Measurements from ENCODE around the gene CDKN2AIPNL.

The CDKN2AIPNL gene, protein sequence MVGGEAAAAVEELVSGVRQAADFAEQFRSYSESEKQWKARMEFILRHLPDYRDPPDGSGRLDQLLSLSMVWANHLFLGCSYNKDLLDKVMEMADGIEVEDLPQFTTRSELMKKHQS

DNA sequence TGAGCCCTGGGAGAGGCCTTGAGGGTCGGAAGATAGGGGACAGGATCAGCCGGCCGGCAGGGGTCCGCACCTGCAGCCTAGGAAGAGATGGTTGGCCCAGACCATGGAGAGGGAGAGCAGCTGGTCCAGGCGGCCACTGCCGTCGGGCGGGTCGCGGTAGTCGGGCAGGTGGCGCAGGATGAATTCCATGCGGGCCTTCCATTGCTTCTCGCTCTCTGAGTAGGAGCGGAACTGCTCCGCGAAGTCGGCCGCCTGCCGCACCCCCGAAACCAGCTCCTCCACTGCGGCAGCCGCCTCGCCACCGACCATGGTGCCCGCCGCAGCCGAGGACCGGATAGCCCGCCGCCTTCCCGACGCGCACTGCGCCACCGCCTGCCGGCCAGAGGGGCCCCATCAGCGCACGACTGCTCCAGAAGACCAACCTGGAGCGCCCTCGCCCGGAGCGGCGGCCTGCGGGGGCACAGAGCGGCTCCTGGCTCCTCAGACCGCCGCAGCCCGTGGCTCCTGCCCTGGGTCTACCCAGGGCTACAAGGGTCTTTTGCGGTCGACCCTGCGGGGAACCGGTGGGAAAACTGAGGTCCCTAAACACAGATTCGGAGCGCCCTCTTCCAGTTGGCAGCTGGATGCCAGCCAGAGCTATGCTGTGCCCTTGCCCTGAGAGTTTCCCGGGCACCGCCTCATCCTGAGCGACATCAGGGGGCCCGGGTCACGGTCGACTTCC lies at the start of gene CDKN2AIPNL:
Gene CDKN2AIPNL (minus strand): TSS at position 336 of the 721 bp plus-strand sequence. CDS start 27 bp downstream, at position 309.
- DNase-seq, result peak; percentile 93
- peaks cover 34% of the 10 kb centered on the region for H3K4me1 Mint-ChIP-seq
- H3K4me3 Mint-ChIP-seq, result peak within 1 kb of the TSS; percentile 95
- peaks cover 10% of the 10 kb centered on the region for H3K36me3 Mint-ChIP-seq
- peaks cover 3% of the 10 kb centered on the region for H3K27me3 Mint-ChIP-seq
- CTCF ChIA-PET, result interaction anchor here (0.7 to 3.6 kb wide), 20 partner anchors 14 to 228 kb away, joined by 3 to 14 read pairs (median 5); partner anchors contain the start of genes JADE2 and UBE2B
- H3K9me3 Mint-ChIP-seq, result no peaks in the 10 kb centered on the region
- peak within 1 kb of the TSS; percentile 82 for H3K27ac Mint-ChIP-seq

DNA sequence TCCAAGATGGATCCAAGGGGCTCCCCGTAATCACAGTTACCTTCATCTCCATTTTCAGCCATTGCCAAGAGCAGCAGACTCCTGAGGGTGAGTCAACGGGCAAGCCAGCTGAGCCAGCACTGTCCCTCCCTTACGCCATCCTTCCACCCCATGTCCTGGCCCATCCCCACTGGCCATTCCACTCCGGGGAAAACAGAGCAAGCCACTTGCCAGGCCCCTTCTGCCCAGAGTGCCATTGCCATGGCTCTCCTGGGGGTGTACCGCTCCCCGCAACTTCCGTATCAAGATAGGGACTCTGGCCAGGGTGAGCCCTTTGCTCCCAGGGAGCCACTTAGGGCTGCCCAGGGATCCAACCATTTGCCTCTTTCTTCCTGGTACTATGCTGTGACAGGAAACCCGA lies 48.9 kb upstream of the CDKN2AIPNL start:
- no peaks in the 10 kb centered on the region for H3K9me3 Mint-ChIP-seq
- no peaks in the 10 kb centered on the region for H3K36me3 Mint-ChIP-seq
- H3K27me3 Mint-ChIP-seq, result peaks cover 61% of the 10 kb centered on the region
- H3K4me3 Mint-ChIP-seq, result no peak overlapping the region
- no peak overlapping the region for H3K27ac Mint-ChIP-seq
- no peak for DNase-seq
- CTCF ChIA-PET, result no interaction called here
- H3K4me1 Mint-ChIP-seq, result peaks cover 3% of the 10 kb centered on the region

DNA sequence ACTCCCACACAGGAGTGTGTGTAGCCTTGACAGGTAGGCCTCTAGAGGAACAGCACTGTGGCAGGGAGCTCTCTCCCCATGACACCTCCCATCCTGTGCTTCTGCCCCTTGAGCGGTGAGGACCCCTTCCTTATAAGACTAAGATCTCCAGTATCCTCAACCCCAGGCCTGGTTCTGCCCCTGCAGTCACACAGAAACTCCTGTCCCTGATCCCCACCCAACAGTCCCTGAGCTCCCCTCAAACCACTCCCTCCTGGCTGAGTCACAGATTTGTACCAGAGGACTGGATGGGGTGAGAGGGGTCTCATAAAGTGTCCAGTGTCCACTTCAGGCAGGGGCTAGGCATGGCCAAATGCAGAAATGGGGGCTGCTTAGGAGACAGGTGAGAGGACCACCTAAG lies 47.8 kb upstream of the CDKN2AIPNL start:
- Mint-ChIP-seq H3K36me3 (no peaks in the 10 kb centered on the region), H3K9me3 (no peaks in the 10 kb centered on the region), H3K27ac (no peak overlapping the region), H3K4me1 (no peaks in the 10 kb centered on the region), H3K4me3 (no peak overlapping the region), H3K27me3 (peaks cover 53% of the 10 kb centered on the region)
- DNase-seq, result no peak
- CTCF ChIA-PET, result no interaction called here

DNA sequence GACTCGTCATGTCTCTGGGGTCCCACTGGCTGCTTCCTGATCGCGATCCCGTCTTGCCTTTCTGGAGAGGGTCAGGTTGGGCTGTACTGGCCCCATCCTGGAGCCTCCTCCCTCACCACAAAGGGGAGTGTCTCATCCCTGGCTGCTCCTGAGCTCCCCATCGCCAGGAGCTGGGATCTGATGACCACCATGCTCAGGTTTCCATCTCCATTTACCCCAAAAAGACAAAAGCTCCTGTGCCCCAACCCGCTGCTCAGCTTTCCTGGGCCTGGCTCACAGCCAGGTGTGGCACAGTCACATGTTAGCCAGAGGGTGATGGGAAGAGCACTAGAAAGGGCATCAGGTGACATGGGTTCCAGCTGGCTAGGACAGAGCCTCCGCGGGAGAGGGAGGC lies 47.3 kb upstream of the CDKN2AIPNL start:
- CTCF ChIA-PET, result no interaction called here
- no peak overlapping the region for H3K27ac Mint-ChIP-seq
- peaks cover 48% of the 10 kb centered on the region for H3K27me3 Mint-ChIP-seq
- no peaks in the 10 kb centered on the region for H3K36me3 Mint-ChIP-seq
- no peaks in the 10 kb centered on the region for H3K4me1 Mint-ChIP-seq
- DNase-seq, result no peak
- no peak overlapping the region for H3K4me3 Mint-ChIP-seq
- no peaks in the 10 kb centered on the region for H3K9me3 Mint-ChIP-seq

DNA sequence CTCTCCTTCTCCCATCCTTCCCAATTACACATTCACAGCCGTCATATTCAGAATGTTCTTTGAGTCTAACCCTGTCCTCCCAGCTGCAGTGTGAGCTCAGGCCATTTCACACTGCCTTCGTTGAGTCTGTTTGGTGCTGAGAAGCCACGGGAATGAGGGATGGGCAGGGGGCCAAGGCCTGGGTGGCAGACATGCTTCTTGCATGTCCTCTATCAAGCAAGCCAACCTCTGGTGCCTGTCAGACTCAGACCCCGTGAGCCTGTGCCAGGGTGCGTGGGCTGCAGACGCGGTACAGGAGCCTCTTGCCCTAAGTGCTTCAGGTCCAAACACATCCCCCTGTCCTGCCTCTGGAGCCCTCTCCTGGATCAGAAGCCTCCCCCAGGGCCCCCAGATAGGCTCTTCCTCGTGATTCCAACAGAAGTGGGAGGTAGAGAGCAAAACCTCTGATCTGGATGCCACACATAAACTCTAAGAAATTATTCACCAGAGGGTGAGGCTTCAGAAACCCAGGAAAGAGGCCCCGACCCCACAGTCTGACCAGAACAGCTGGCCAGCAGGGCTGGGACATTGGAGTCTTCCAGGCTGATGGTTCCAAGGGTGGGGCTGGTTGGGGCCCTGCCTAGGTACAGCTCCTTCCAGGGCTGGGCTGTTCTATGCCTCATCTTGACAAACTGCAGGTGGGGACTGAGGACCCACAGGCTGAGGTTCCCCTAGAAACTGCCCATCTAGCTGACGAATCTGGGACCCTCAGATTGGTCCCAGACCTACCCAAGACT lies 46.7 kb upstream of the CDKN2AIPNL start:
- Mint-ChIP-seq H3K27me3 (peaks cover 43% of the 10 kb centered on the region), H3K36me3 (no peaks in the 10 kb centered on the region), H3K27ac (no peak overlapping the region), H3K4me1 (no peaks in the 10 kb centered on the region), H3K9me3 (no peaks in the 10 kb centered on the region), H3K4me3 (no peak overlapping the region)
- no peak for DNase-seq
- CTCF ChIA-PET, result no interaction called here

DNA sequence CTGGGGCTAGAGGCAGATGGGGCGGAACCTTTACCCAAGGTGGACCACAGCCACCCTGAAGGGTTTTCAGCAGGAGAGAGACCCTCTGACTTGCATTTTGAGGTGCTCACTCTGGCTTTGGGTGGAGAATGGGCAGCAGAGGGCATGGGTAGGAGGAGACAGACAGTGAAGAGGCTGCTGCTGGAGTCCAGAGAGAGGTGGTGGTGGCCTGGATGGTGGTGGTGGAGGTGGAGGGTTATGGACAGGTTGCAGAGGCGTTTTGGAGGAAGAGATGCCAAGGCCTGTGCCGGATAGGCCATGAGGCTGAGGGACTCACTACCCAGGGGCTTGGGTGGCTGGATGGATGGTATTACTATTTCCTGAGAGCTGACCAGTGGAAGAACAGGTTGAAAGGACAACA lies 46.1 kb upstream of the CDKN2AIPNL start:
- Mint-ChIP-seq H3K4me3 (no peak overlapping the region), H3K4me1 (no peaks in the 10 kb centered on the region), H3K27ac (peak overlapping the region; percentile 35), H3K9me3 (no peaks in the 10 kb centered on the region), H3K36me3 (no peaks in the 10 kb centered on the region), H3K27me3 (peaks cover 36% of the 10 kb centered on the region)
- CTCF ChIA-PET, result no interaction called here
- no peak for DNase-seq

DNA sequence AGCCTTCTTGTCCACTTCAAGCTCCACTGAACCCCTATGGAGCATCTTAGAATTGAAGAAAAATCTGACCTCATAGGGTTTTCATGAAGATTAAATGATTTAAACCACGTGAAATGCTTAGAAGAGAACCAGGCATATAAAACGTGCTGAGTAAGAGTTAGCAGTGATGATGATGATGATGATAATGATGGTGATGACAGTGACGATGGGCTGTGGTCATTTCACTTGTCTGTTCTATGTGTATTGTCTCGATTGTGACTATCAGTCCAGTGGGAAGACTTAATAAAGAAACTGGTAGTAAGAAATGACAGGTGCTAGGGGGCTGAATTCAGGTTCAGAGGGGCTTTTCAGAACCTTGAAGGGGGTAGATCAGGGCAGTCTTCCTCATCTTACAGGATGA lies 45.1 kb upstream of the CDKN2AIPNL start:
- Mint-ChIP-seq H3K9me3 (no peaks in the 10 kb centered on the region), H3K4me1 (no peaks in the 10 kb centered on the region), H3K36me3 (no peaks in the 10 kb centered on the region), H3K27me3 (peaks cover 34% of the 10 kb centered on the region), H3K27ac (no peak overlapping the region), H3K4me3 (no peak overlapping the region)
- CTCF ChIA-PET, result no interaction called here
- DNase-seq, result no peak

DNA sequence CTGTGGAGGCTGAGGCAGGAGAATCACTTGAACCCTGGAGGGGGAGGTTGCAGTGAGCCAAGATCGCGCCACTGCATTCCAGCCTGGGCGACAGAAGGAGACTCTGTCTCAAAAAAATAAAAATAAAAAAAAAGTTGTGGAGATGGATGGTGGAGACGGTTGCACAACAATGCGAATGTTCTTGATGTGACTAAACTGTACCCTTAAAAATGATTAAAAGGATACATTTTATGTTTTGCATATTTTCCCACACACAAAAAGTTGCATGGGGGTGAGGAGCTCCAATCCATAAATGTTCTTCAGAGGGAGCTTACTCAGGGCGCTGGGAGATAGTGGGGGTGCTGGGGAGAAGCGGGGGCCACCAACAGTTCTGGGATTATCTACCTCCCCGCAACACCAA lies 43.8 kb upstream of the CDKN2AIPNL start:
- Mint-ChIP-seq H3K4me3 (no peak overlapping the region), H3K27ac (no peak overlapping the region), H3K27me3 (peaks cover 23% of the 10 kb centered on the region), H3K36me3 (no peaks in the 10 kb centered on the region), H3K4me1 (no peaks in the 10 kb centered on the region), H3K9me3 (no peaks in the 10 kb centered on the region)
- DNase-seq, result no peak
- CTCF ChIA-PET, result no interaction called here

DNA sequence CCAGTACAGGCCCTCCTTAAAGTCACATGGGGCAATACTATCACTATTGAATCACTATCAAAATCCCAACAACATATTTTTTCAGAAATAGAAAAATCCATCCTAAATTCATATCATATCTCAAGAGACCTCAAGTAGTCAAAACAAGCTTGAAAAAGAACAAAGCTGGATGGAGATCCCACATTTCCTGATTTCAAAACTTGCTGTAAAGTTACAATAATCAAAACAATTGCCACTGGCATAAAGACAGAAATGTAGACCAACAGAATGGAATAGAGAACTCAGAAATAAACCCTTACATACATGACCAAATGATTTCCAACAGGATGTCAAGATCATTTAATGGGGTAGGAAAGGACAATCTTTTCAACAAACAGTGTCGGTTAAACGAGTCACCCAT lies 41.3 kb upstream of the CDKN2AIPNL start:
- Mint-ChIP-seq H3K9me3 (no peaks in the 10 kb centered on the region), H3K36me3 (no peaks in the 10 kb centered on the region), H3K4me1 (no peaks in the 10 kb centered on the region), H3K27me3 (peaks cover 12% of the 10 kb centered on the region), H3K4me3 (no peak overlapping the region), H3K27ac (no peak overlapping the region)
- CTCF ChIA-PET, result no interaction called here
- DNase-seq, result no peak

DNA sequence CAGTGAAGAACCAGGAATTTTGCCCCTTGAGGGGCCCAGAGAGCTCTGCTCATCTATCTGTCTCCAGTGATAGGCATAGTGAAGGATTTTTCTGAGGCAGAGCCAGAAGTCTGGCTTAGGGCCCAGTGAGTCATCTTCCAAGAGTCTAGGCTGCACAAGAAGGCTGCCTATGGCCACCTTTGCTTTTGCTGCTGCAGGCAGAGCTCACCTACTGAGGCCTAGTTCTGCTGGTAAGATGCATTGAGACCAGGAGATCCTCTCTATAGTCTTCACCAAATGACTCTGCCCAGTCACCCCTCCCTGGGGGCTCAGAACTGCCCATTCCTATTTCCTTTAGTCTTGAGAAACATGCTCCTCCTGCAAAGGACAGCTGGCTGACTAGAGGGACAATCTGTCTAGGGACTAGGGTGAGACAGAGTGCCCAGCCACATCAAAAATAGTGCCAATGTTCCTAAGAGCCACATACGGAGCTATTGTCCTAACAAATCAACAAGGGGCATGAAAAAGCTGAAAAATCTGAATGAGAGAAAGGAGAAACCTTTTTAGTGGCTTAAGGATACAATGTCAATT lies 40.3 kb upstream of the CDKN2AIPNL start:
- CTCF ChIA-PET, result interaction anchor here (0.8 to 1.4 kb wide), 2 partner anchors 11 to 14 kb away, joined by 3 to 5 read pairs; no protein-coding TSS in a partner anchor
- Mint-ChIP-seq H3K27ac (no peak overlapping the region), H3K27me3 (peaks cover 6% of the 10 kb centered on the region), H3K4me3 (no peak overlapping the region), H3K4me1 (no peaks in the 10 kb centered on the region), H3K9me3 (no peaks in the 10 kb centered on the region), H3K36me3 (no peaks in the 10 kb centered on the region)
- no peak for DNase-seq

DNA sequence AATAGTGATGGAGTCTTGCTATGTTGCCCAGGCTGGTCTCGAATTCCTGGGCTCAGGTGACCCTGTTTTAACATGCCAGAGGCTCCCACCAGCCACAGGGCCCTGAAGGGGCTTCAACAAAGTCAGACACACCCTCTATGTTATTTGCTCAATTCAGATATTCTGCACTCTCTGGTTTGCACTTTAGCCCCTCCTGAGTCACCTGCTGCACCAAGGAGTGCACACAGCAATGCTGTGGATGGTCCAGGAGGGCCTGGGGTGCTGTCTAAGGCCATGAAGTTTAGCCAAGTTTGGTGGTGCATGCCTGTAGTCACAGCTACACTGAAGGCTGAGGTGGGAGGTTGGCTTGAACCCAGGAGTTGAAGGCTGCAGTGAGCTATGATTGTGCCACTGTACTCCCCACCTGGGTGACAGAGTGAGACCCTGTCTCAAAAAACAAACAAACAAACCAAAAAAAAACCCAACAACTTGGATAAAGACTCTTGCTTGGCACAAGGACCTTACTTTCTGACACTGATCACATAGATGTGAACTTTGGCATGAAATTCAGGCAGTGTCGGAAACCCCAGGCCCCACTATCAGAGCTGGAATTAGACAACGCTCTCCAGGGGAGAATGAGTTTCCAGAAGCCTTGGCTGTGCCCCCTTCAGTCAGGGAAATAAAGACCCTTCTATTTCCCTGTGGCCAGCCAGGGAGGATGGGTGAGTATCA lies 39.7 kb upstream of the CDKN2AIPNL start:
- Mint-ChIP-seq H3K27ac (no peak overlapping the region), H3K4me3 (no peak overlapping the region), H3K9me3 (no peaks in the 10 kb centered on the region), H3K36me3 (no peaks in the 10 kb centered on the region), H3K27me3 (peaks cover 6% of the 10 kb centered on the region), H3K4me1 (no peaks in the 10 kb centered on the region)
- CTCF ChIA-PET, result interaction anchor here (0.8 to 1.4 kb wide), 2 partner anchors 11 to 15 kb away, joined by 3 to 5 read pairs; no protein-coding TSS in a partner anchor
- DNase-seq, result no peak

DNA sequence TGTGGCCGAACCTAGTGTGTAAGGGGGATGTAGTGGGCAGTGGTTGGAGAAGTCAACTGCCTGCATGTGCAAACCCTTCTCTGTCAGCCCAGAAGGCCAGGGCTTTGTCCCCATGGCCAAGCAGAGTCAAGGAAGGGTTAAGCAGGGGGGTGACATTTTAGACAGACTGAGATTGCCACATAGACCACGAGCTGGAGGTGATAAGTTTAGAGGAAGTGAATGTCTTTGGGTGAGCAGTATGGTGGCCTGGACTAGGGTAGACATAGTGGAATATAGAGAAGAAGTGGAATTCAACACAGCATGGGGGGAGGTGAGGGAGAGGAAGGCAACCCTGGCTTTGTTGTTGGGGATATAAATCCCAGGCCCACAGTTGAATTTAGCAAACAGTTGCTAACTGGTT lies 38.7 kb upstream of the CDKN2AIPNL start:
- CTCF ChIA-PET, result interaction anchor here (0.9 kb wide), 1 partner anchor 128 kb away, joined by 3 read pairs; no protein-coding TSS in a partner anchor
- H3K4me3 Mint-ChIP-seq, result no peak overlapping the region
- no peak overlapping the region for H3K27ac Mint-ChIP-seq
- no peaks in the 10 kb centered on the region for H3K9me3 Mint-ChIP-seq
- H3K27me3 Mint-ChIP-seq, result no peaks in the 10 kb centered on the region
- no peak for DNase-seq
- H3K36me3 Mint-ChIP-seq, result no peaks in the 10 kb centered on the region
- H3K4me1 Mint-ChIP-seq, result no peaks in the 10 kb centered on the region

DNA sequence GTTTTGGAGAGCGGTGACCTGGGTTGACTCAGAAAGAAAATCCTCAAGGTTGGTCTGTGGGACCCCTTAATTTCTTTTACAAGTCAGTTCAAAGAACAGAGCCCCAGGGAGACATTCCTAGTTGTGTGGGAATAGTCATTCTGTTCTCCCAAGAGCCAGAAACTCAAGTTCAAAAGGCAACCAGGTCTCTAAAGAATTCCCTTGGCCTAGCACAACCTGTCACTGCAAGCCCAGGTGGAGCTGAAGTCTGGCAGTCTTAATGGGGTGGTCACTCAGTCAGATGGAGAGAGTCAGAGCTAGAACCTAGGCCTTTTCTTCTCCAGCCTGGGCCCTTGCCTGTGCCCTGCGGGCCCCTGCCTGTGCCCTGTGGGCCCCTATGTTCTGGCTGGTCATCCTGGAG lies 37.5 kb upstream of the CDKN2AIPNL start:
- no peaks in the 10 kb centered on the region for H3K27me3 Mint-ChIP-seq
- no peaks in the 10 kb centered on the region for H3K4me1 Mint-ChIP-seq
- no peaks in the 10 kb centered on the region for H3K36me3 Mint-ChIP-seq
- H3K27ac Mint-ChIP-seq, result no peak overlapping the region
- no peaks in the 10 kb centered on the region for H3K9me3 Mint-ChIP-seq
- CTCF ChIA-PET, result no interaction called here
- no peak overlapping the region for H3K4me3 Mint-ChIP-seq
- no peak for DNase-seq

All from activated naive CD4-positive, alpha-beta T cell treated with anti-CD3 and anti-CD28 coated beads, Interleukin-2, amount 10 ng/mL, durations not matched to agents 7 days and 5 days (primary cell).